Measurements from ENCODE around the gene FAM174C.
"Not testable (repeated sequence)": the region's sequence is repeated elsewhere in the genome, so short reads cannot be mapped to it uniquely, and the experiment has no call there.

The FAM174C gene

GRCh38 chr19:1239796-1240737 is 35.3 kb upstream of the FAM174C start:
- H3K4me3 ChIP-seq: peak overlapping the region in 8 of 10 experiments; percentile 36 to 96 (median 80); a peak in 11 of 20 replicates
- H3K4me2 ChIP-seq: peak overlapping the region; percentile 92 to 100 (median 99)
- H3K9me3 ChIP-seq (replicated peaks in 1 of 11): no peaks in the 10 kb centered on the region
- TF ChIP-seq Cebpa-rat (IDR thresholded peaks at IDR 0.05): no peak
- peaks cover 0 to 13% (median 6%) of the 10 kb centered on the region in 11 experiments; a peak in 8 of 22 replicates for H3K36me3 ChIP-seq
- peak overlapping the region in 2 of 11 experiments; percentile 20 to 25; a peak in 1 of 22 replicates for H3K27ac ChIP-seq
- H3K9ac ChIP-seq: peak overlapping the region in 9 of 11 experiments; percentile 31 to 95 (median 56); a peak in 14 of 22 replicates
- H3K4me1 ChIP-seq: peaks cover 47 to 72% (median 69%) of the 10 kb centered on the region in 10 experiments
- peaks cover 14 to 65% (median 41%) of the 10 kb centered on the region in 11 experiments; a peak in 21 of 22 replicates for H4K20me1 ChIP-seq
- peaks cover 24 to 51% (median 50%) of the 10 kb centered on the region in 11 experiments for H3K27me3 ChIP-seq

GRCh38 chr19:1240925-1241324 is 34.4 kb upstream of the FAM174C start:
- peak overlapping the region; percentile 79 to 96 (median 88) for H3K4me3 ChIP-seq
- peaks cover 14 to 65% (median 47%) of the 10 kb centered on the region in 11 experiments; a peak in 20 of 22 replicates for H4K20me1 ChIP-seq
- H3K4me2 ChIP-seq: peak overlapping the region; percentile 92 to 100 (median 99)
- peaks cover 0 to 13% (median 6%) of the 10 kb centered on the region in 11 experiments; a peak in 8 of 22 replicates for H3K36me3 ChIP-seq
- no peaks in the 10 kb centered on the region for H3K9me3 ChIP-seq (replicated peaks in 1 of 11)
- peaks cover 56 to 81% (median 76%) of the 10 kb centered on the region in 10 experiments for H3K4me1 ChIP-seq
- peaks cover 21 to 42% (median 41%) of the 10 kb centered on the region in 11 experiments for H3K27me3 ChIP-seq
- peak overlapping the region in 8 of 11 experiments; percentile 76 to 90 (median 86); a peak in 12 of 22 replicates for H3K27ac ChIP-seq
- no peak for TF ChIP-seq Cebpa-rat (IDR thresholded peaks at IDR 0.05)
- H3K9ac ChIP-seq: peak overlapping the region; percentile 87 to 95 (median 92); a peak in 20 of 22 replicates

GRCh38 chr19:1241417-1242095 is 33.8 kb upstream of the FAM174C start, which contains the start of gene ATP5F1D:
TSS of gene ATP5F1D (plus strand) at chr19:1241751. CDS start at chr19:1241851, 100 bp downstream.
- Histone ChIP-seq H3K27me3 (peaks cover 15 to 36% (median 35%) of the 10 kb centered on the region in 11 experiments), H3K36me3 (peaks cover 0 to 17% (median 6%) of the 10 kb centered on the region in 11 experiments; a peak in 8 of 22 replicates), H4K20me1 (peaks cover 14 to 64% (median 48%) of the 10 kb centered on the region in 11 experiments; a peak in 20 of 22 replicates), H3K4me3 (peak within 1 kb of the TSS; percentile 79 to 96 (median 88)), H3K27ac (peak within 1 kb of the TSS; percentile 64 to 92 (median 86); a peak in 21 of 22 replicates), H3K9me3 (replicated peaks in 1 of 11) (no peaks in the 10 kb centered on the region), H3K4me1 (peaks cover 62 to 87% (median 76%) of the 10 kb centered on the region in 10 experiments), H3K9ac (peak within 1 kb of the TSS; percentile 87 to 95 (median 92)), H3K4me2 (peak within 1 kb of the TSS; percentile 94 to 100 (median 100))
- TF ChIP-seq Cebpa-rat (IDR thresholded peaks at IDR 0.05): no peak

- Histone ChIP-seq H3K4me3 (peak overlapping the region; percentile 44 to 96 (median 85)), H3K9ac (peak overlapping the region; percentile 87 to 95 (median 92)), H3K4me2 (peak overlapping the region; percentile 94 to 100 (median 100)), H4K20me1 (peaks cover 14 to 54% (median 42%) of the 10 kb centered on the region in 11 experiments; a peak in 20 of 22 replicates), H3K4me1 (peaks cover 70 to 81% (median 77%) of the 10 kb centered on the region in 10 experiments), H3K27me3 (peaks cover 0 to 11% (median 10%) of the 10 kb centered on the region in 11 experiments; a peak in 18 of 22 replicates), H3K9me3 (replicated peaks in 1 of 11) (no peaks in the 10 kb centered on the region), H3K27ac (peak overlapping the region; percentile 40 to 72 (median 58); a peak in 17 of 22 replicates), H3K36me3 (peaks cover 0 to 17% (median 6%) of the 10 kb centered on the region in 11 experiments; a peak in 8 of 22 replicates)
- no peak for TF ChIP-seq Cebpa-rat (IDR thresholded peaks at IDR 0.05)
Observed at GRCh38 chr19:1243768-1244692, 31.3 kb upstream of the FAM174C start.

- Histone ChIP-seq H3K4me2 (peak overlapping the region; percentile 94 to 100 (median 100)), H3K9me3 (replicated peaks in 1 of 11) (no peaks in the 10 kb centered on the region; a peak in 3 of 22 replicates), H3K4me3 (peak overlapping the region; percentile 44 to 96 (median 56)), H3K4me1 (peaks cover 67 to 74% (median 70%) of the 10 kb centered on the region in 10 experiments), H3K27ac (peak overlapping the region; percentile 40 to 72 (median 58); a peak in 18 of 22 replicates), H3K27me3 (peaks cover 0 to 3% (median 2%) of the 10 kb centered on the region in 11 experiments; a peak in 12 of 22 replicates), H3K36me3 (peaks cover under 1 to 19% (median 8%) of the 10 kb centered on the region in 11 experiments; a peak in 21 of 22 replicates), H4K20me1 (peaks cover 17 to 50% (median 41%) of the 10 kb centered on the region in 11 experiments), H3K9ac (peak overlapping the region; percentile 43 to 95 (median 90))
- no peak for TF ChIP-seq Cebpa-rat (IDR thresholded peaks at IDR 0.05)
Observed at GRCh38 chr19:1244693-1245451, 30.5 kb upstream of the FAM174C start.

GRCh38 chr19:1245494-1246264 is 29.7 kb upstream of the FAM174C start:
- TF ChIP-seq Cebpa-rat (IDR thresholded peaks at IDR 0.05): no peak
- Histone ChIP-seq H3K9me3 (replicated peaks in 1 of 11) (peaks cover 0 to 5% (median 0%) of the 10 kb centered on the region in 11 experiments; a peak in 6 of 22 replicates), H4K20me1 (peaks cover 25 to 58% (median 49%) of the 10 kb centered on the region in 11 experiments), H3K36me3 (peaks cover 9 to 27% (median 16%) of the 10 kb centered on the region in 11 experiments; a peak in 21 of 22 replicates), H3K9ac (peak overlapping the region; percentile 43 to 95 (median 90); a peak in 17 of 22 replicates), H3K27me3 (no peaks in the 10 kb centered on the region), H3K4me2 (peak overlapping the region; percentile 94 to 100 (median 100)), H3K4me3 (peak overlapping the region in 7 of 10 experiments; percentile 44 to 96 (median 79); a peak in 5 of 20 replicates), H3K27ac (peak overlapping the region in 10 of 11 experiments; percentile 40 to 72 (median 52); a peak in 15 of 22 replicates), H3K4me1 (peaks cover 63 to 69% (median 67%) of the 10 kb centered on the region in 10 experiments)

- not testable (repeated sequence) for H3K9me3 ChIP-seq (replicated peaks in 1 of 11); H3K4me3 ChIP-seq; H3K27me3 ChIP-seq
- H3K27ac ChIP-seq: peak overlapping the region in 9 of 11 experiments; percentile 27 to 56 (median 40); a peak in 12 of 22 replicates
- H3K36me3 ChIP-seq: peaks cover 11 to 35% (median 24%) of the 10 kb centered on the region in 11 experiments; a peak in 21 of 22 replicates
- peaks cover 33 to 66% (median 57%) of the 10 kb centered on the region in 11 experiments for H4K20me1 ChIP-seq
- H3K9ac ChIP-seq: peak overlapping the region in 10 of 11 experiments; percentile 30 to 64 (median 54); a peak in 14 of 22 replicates
- peaks cover 55 to 62% (median 59%) of the 10 kb centered on the region in 10 experiments for H3K4me1 ChIP-seq
- H3K4me2 ChIP-seq: peak overlapping the region; percentile 79 to 100 (median 99)
Observed at GRCh38 chr19:1246265-1247087, 28.9 kb upstream of the FAM174C start.

Measured in BLaER1 treated with 17β-estradiol and CSF1 and Interleukin-3, amounts not matched to agents 10 nM and 100 nM (cell line).